Measurements from ENCODE around the gene DNTTIP2.
A peak's percentile ranks its signal among the peaks of the same experiment; 100 is the strongest.
"Not testable (repeated sequence)": the region's sequence is repeated elsewhere in the genome, so short reads cannot be mapped to it uniquely, and the experiment has no call there.

DNTTIP2 gene

GRCh38 chr1:93842750-93843500, 36.1 kb downstream of the DNTTIP2 start:
- DNase-seq (ENCODE audit: low spot score): peak; percentile 48

DNA sequence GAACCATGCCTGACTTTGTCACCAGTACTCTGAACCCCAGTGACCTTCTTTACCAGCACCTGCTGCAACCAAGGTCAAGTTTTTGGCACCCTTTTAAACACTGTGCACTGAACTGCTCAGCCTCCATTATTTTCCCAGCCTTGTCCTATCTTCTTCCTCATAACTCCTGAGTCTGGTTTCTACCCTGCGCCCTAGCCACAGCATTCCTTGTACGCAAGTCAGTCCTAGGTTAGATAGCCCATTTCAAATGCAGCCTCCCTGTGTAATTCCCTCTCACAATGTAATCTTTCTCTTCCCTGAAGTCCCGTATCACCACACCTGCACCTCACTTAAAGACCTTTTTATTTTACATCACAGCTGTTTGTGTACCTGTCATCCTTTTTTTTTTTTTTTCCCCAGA, 37.2 kb downstream of the DNTTIP2 start:
- DNase-seq (ENCODE audit: low spot score): no peak

GRCh38 chr1:93840956-93841482, 38.0 kb downstream of the DNTTIP2 start:
- no peak for DNase-seq (ENCODE audit: low spot score)

GRCh38 chr1:93839753-93840152, 39.3 kb downstream of the DNTTIP2 start:
- DNase-seq (ENCODE audit: low spot score): no peak

GRCh38 chr1:93839307-93839706, 39.7 kb downstream of the DNTTIP2 start:
- peak; percentile 84 for DNase-seq (ENCODE audit: low spot score)

DNA sequence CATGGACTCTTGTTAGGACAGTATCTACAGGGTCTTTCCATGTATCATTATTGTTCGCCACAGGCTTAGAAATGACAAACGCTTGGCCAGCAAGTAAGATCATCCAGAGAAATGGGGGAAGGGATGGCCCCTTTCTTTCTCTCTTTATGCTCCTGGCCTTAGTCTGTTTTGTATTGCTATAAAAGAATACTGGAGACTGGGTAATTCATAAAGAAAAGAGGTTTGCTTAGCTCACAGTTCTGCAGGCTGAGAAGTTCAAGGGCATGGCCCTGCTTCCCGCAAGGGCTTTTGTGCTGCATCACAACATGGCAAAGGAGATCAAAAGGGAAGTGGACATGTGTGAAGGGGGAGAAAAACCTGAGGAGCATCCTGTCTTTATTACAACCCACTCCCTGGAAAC, 41.0 kb downstream of the DNTTIP2 start:
- no peak for DNase-seq (ENCODE audit: low spot score)

DNA sequence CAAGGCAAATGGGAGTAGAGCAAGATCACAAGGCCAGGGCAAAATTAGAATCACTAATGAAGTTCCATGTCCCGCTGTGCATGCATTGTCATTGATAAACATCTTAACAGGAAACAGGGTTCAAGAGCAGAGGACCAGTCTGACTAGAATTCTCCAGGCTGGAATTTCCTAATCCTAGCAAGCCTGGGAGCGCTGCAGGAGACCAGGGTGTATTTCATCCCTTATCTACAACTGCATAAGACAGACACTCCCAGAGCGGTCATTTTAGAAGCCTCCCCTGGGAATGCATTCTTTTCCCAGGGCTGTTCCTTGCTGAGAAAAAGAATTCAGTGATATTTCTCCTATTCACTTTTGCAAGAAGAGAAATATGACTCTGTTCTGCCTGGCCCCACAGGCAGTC, 45.7 kb downstream of the DNTTIP2 start:
- DNase-seq (ENCODE audit: low spot score): not testable (repeated sequence)

GRCh38 chr1:93829061-93829460, 49.9 kb downstream of the DNTTIP2 start:
- no peak for DNase-seq (ENCODE audit: low spot score)

DNA sequence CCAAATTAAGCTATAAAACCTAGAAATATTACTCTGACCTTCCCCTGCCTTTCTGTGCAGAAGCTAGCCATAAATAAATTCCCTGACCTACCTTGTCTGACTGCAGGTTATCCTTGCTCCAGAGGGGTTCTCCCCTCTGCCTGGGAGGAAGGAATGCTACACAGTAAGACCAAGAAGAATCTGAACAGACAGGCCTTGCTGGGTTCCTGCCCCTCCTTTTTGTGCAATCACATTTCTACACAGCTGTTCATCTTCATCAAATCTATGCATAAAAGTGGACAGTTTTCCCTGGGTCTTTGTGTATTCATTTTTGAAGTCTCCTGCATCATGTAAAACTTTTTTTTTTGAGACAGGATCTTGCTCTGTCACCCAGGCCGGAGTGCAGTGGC, 50.6 kb downstream of the DNTTIP2 start:
- DNase-seq (ENCODE audit: low spot score): no peak

DNA sequence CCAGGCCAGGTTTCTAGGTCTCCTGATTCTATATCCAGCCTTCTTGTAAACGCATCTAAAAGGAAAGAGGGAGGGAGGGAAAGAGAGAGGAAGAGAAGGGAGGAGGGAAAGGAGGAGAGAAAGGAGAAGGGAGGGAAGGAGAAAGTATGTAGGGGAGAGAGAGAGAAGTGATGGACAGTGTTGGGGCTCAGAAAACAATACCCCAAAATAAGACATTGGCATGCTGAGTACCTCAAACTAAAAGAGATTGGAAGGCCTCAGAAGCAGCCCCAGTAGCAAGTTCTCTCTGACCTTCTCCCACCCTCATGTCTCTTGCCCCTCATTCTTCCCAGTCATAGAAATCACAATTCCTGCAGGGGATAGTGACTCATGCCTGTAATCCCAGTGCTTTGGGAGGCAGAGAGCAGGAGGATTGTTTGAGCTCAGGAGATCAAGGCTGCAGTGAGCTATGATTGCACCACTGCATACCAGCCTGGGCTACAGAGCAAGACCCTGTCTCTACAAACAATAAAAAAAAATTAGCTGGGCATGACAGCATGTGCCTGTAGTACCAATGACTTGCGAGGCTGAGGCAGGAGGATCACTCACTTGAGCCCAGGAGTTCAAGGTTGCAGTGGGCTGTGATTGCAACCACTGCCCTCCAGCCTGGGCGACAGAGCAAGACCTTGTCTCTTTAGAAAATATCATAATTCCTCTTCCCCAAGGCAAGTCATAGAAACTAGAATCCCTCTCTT, 51.2 kb downstream of the DNTTIP2 start:
- DNase-seq (ENCODE audit: low spot score): no peak

- no peak for DNase-seq (ENCODE audit: low spot score)
Observed at GRCh38 chr1:93827128-93827527, 51.9 kb downstream of the DNTTIP2 start.

- no peak for DNase-seq (ENCODE audit: low spot score)
Observed at GRCh38 chr1:93824834-93825233, 54.2 kb downstream of the DNTTIP2 start.

DNA sequence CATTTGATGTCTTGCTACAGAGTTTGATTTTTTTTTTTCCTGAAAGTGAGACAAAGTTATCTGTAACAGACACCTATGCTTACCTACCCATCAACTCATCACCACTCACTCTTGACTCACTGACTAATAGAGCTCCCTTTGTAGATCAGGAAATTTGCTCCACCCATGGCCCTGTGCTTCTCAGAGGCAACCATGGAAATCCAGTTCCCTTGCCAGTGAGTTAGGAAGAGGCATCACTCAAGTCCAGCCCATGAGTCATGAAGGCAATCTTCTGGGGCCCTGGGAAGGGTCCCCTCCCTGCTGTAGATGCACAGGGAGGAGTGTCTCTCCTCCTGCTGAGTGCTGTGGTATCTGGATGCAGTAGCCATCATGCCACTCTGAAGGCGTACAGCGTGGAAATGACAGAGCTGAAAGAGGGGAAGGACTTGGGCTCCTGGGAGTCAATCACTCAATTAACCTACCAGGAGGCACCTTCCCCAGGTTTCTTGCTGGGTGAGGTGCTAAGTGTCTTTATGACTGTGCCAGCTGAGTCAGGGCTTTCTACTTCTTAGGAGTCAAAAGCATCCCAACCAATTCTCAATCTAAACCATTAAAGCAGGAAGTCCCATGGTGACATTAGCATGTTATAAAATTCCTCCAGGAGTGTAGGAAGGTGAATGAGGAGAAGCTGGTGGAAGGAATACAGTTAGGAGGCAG, 56.1 kb downstream of the DNTTIP2 start:
- DNase-seq (ENCODE audit: low spot score): no peak

- DNase-seq (ENCODE audit: low spot score): peak; percentile 31
Observed at GRCh38 chr1:93821423-93822144, 57.4 kb downstream of the DNTTIP2 start.

DNA sequence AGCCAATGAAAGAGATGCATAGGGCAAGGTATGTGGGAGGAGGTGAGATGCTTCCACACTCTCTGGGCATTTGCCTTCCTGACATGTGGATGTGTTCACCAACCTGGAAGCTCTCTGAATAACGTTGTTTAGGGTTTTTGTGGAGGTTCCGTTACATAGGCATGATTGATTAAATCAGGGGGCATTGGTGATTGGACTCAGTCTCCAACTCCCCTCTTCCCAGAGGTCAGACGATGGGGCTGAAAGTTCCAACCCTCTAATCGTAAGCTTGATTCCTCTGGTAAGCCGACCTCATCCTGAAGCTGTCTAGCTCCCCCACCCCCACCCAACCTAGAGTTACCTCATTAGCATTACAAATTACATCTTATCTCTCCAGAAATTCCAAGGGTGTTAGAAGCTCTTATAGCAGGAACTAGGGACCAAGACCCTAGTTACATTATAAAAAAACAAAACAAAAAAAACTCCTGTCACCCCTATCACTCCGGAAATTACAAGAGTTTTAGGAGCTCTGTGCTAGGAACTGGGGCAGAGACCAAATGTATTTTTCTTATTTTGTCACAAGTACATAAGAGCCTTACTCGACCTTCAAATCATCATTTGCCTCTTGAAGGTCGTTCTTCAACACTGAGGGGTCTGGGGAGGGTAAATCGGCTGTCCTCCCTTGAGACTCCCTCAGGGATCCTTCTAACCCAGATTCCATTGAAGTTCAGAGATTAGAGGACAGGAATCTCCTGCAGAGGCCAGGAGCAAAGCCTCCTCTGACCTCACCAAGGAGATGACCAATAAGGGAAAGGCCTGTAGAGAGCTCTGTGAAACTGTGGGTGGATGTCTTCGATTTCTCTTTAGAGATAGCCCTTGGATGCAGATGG, 58.2 kb downstream of the DNTTIP2 start:
- DNase-seq (ENCODE audit: low spot score): no peak

DNA sequence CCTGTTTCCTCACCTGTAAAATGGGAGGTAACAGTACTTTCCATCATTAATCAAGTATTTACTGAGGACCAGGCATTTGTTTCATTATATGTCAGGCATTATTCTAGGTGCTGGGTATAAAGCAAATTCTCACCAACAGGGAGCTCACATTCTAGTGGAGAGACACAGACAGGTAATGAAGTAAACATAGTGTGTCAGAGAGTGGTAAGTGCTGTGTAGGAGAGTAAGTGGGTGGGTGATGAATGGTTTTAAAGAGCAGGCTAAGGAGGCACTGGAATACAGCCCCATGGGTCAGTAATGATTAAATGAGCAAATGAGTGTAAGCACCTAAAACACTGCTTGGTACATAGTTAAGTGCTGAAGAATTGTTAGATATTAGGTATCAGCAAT, 60.4 kb downstream of the DNTTIP2 start:
- DNase-seq (ENCODE audit: low spot score): no peak

DNA sequence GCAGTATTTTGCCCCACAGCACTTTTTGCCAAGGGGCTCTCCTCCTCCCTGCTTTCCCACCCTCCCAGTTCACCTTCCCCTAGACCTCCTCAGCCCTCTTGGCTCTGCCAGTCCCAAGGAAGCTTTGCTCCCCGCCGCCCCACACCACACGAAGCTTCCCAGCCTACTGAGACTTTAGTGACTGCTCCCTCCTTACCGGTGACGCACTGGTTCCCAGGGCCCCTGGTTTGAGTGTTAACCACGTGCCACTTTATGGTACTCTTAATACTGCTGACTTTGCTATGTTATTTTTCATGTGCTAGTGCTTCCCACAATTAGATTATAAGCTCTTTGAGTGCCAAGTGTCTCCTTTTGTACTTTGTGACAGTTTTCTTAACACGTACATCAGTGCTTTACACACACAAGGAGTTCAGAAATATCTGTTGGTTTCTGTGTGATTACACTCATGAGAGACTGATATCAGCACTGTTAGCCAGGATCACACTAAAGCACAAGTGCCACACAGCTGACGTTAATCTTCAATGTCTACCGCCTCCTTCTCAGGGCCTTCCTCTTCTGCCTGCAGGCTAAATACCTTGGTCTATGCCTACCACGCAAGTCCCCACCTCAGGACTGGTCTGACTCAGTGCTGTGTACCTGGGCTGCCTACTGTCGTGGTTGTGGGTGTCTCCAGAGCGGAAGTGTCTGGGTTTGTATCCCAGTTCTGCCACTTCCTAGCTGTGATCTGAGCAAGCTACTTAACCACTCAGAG, 61.0 kb downstream of the DNTTIP2 start:
- no peak for DNase-seq (ENCODE audit: low spot score)

DNA sequence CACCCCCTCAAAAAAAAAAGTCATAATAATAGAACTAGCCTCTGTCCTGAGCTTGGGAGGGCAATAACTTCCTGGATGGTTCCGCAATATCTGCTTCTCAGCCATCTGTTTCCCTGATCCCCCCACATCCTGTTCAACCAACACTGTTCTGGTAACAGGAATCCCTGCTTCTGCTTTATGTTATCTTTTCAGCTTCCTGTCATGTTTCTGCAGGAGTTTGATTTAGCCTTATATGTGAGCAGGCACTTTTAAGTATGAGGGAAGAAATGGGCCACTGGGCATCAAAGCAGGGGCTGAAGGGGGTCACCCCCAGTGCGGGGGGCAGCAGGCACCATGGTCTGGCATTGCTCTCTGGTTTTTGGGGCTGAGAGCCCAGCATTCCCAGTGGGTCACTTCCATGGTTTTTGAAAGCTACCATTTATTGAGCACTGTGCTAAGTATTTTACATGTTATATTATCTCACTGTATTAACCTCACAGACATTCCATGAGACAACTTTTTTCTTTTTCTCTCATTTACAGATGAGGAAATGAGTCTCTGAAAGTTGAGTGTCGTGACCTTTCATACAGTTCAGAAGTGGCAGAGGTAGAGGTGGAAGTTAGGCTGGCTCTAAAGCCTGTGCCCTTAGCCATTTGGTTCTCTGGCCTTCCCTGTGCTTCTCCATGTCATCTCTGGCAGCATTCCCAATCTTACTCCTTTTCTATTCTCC, 61.9 kb downstream of the DNTTIP2 start:
- no peak for DNase-seq (ENCODE audit: low spot score)

Data from AG08395 (cell line).